Activated CD4-positive, alpha-beta T cell treated with anti-CD3 and anti-CD28 coated beads for 1 hour (primary cell): ENCODE measurements around the gene LGALS8.
"Not testable (repeated sequence)": the region's sequence is repeated elsewhere in the genome, so short reads cannot be mapped to it uniquely, and the experiment has no call there.

Source experiments
- DNase-seq: peaks from one replicate; pipeline ENCODE4 v3.0.0-alpha.2; 2020

Gene LGALS8

GRCh38 chr1:236543065-236543669 is 19.4 kb downstream of the LGALS8 start:
- no peak for DNase-seq

GRCh38 chr1:236545621-236546169 is 21.9 kb downstream of the LGALS8 start:
- DNase-seq: no peak

GRCh38 chr1:236548452-236548851 is 24.7 kb downstream of the LGALS8 start:
- DNase-seq: no peak

GRCh38 chr1:236550961-236551851 is 27.4 kb downstream of the LGALS8 start:
- no peak for DNase-seq

- no peak for DNase-seq
These were observed 28.3 kb downstream of the LGALS8 start for GRCh38 chr1:236552096-236552495.

- no peak for DNase-seq
These were observed 29.1 kb downstream of the LGALS8 start for GRCh38 chr1:236552901-236553300.

- no peak for DNase-seq
These were observed 29.6 kb downstream of the LGALS8 start for GRCh38 chr1:236553370-236553769.

GRCh38 chr1:236556606-236557005 is 32.8 kb downstream of the LGALS8 start:
- no peak for DNase-seq

GRCh38 chr1:236558081-236558480 is 34.3 kb downstream of the LGALS8 start:
- no peak for DNase-seq

- no peak for DNase-seq
These were observed 35.1 kb downstream of the LGALS8 start for GRCh38 chr1:236558846-236559245.

- DNase-seq: no peak
These were observed 36.5 kb downstream of the LGALS8 start for GRCh38 chr1:236560213-236560771.

GRCh38 chr1:236561976-236562375 is 38.2 kb downstream of the LGALS8 start:
- no peak for DNase-seq

GRCh38 chr1:236565530-236565929 is 41.7 kb downstream of the LGALS8 start:
- no peak for DNase-seq

- DNase-seq: no peak
These were observed 44.6 kb downstream of the LGALS8 start for GRCh38 chr1:236568285-236568894.

- no peak for DNase-seq
These were observed 51.7 kb downstream of the LGALS8 start for GRCh38 chr1:236575523-236575922.

GRCh38 chr1:236576004-236576403 is 52.2 kb downstream of the LGALS8 start:
- no peak for DNase-seq

GRCh38 chr1:236577041-236577440 is 53.3 kb downstream of the LGALS8 start:
- not testable (repeated sequence) for DNase-seq

GRCh38 chr1:236578661-236579060 is 54.9 kb downstream of the LGALS8 start:
- DNase-seq: no peak

- DNase-seq: not testable (repeated sequence)
These were observed 56.6 kb downstream of the LGALS8 start for GRCh38 chr1:236580404-236580803.

GRCh38 chr1:236581528-236581927 is 57.7 kb downstream of the LGALS8 start:
- DNase-seq: no peak

GRCh38 chr1:236589531-236589930 is 65.7 kb downstream of the LGALS8 start:
- DNase-seq: no peak

- no peak for DNase-seq
These were observed 66.9 kb downstream of the LGALS8 start for GRCh38 chr1:236590553-236591150.

- DNase-seq: no peak
These were observed 78.4 kb downstream of the LGALS8 start for GRCh38 chr1:236602171-236602570.
